ENCODE results near the gene SFXN3.

SFXN3 gene

GRCh38 chr10:101031128-101031795 lies at the start of gene SFXN3, which contains the start of gene PDZD7:
SFXN3 (plus strand) TSS chr10:101031234; CDS start chr10:101034695, 3,461 bp downstream.
PDZD7 (minus strand) TSS chr10:101031129; CDS start chr10:101030219, 910 bp downstream.
- no peak for DNase-seq (ENCODE audit: low read depth, low spot score)

GRCh38 chr10:100982916-100983830 lies 47.9 kb upstream of the SFXN3 start:
- DNase-seq (ENCODE audit: low read depth, low spot score): no peak

- DNase-seq (ENCODE audit: low read depth, low spot score): no peak
Measured at GRCh38 chr10:100983868-100984671, 47.0 kb upstream of the SFXN3 start.

- DNase-seq (ENCODE audit: low read depth, low spot score): no peak
Measured at GRCh38 chr10:100984672-100985177, 46.3 kb upstream of the SFXN3 start.

- no peak for DNase-seq (ENCODE audit: low read depth, low spot score)
Measured at GRCh38 chr10:100985336-100985735, 45.7 kb upstream of the SFXN3 start.

GRCh38 chr10:100986623-100986951 lies 44.4 kb upstream of the SFXN3 start:
- DNase-seq (ENCODE audit: low read depth, low spot score): no peak

GRCh38 chr10:100986952-100987684 lies 43.9 kb upstream of the SFXN3 start, which contains the start of the genes MRPL43 and TWNK:
MRPL43 (minus strand) TSS chr10:100987497; CDS start chr10:100987443, 54 bp downstream.
TWNK (plus strand) TSS chr10:100987543; CDS start chr10:100988211, 668 bp downstream.
- no peak for DNase-seq (ENCODE audit: low read depth, low spot score)

- no peak for DNase-seq (ENCODE audit: low read depth, low spot score)
Measured at GRCh38 chr10:100987685-100988049, 43.4 kb upstream of the SFXN3 start.

- DNase-seq (ENCODE audit: low read depth, low spot score): no peak
Measured at GRCh38 chr10:100988166-100988565, 42.9 kb upstream of the SFXN3 start.

GRCh38 chr10:100989088-100989487 lies 41.9 kb upstream of the SFXN3 start:
- DNase-seq (ENCODE audit: low read depth, low spot score): no peak

GRCh38 chr10:100993986-100994708 lies 36.9 kb upstream of the SFXN3 start:
- no peak for DNase-seq (ENCODE audit: low read depth, low spot score)

- no peak for DNase-seq (ENCODE audit: low read depth, low spot score)
Measured at GRCh38 chr10:100995181-100995580, 35.9 kb upstream of the SFXN3 start.

GRCh38 chr10:100996678-100997359 lies 34.2 kb upstream of the SFXN3 start:
- DNase-seq (ENCODE audit: low read depth, low spot score): no peak

GRCh38 chr10:100997360-100998182 lies 33.5 kb upstream of the SFXN3 start:
- no peak for DNase-seq (ENCODE audit: low read depth, low spot score)

- no peak for DNase-seq (ENCODE audit: low read depth, low spot score)
Measured at GRCh38 chr10:100998183-100998990, 32.6 kb upstream of the SFXN3 start.

- no peak for DNase-seq (ENCODE audit: low read depth, low spot score)
Measured at GRCh38 chr10:100998991-100999741, 31.9 kb upstream of the SFXN3 start.

GRCh38 chr10:100999742-101000126 lies 31.3 kb upstream of the SFXN3 start, which contains the start of gene LZTS2:
LZTS2 (plus strand) TSS chr10:100999808; CDS start chr10:101002539, 2,731 bp downstream.
- no peak for DNase-seq (ENCODE audit: low read depth, low spot score)
